K562 (cell line): ENCODE data around the gene CBFA2T2. TPM values are rescaled to one million over a fixed set of nuclear protein-coding genes. Genes with fewer than 3 reads are reported as not detected.

Source experiments
- GABPA ChIP-seq: fragments of 200-800 bp; sonication (Bioruptor generic); conservative IDR thresholded peaks from 2 replicates; pipeline ENCODE4 v1.6.1; 2016; ENCODE audit warnings: low read depth, missing genetic modification characterization, missing compliant biosample characterization
- MEIS2 ChIP-seq: fragments of 450-650 bp; IDR thresholded peaks from 2 replicates; pipeline ENCODE4 v1.6.1; 2014; ENCODE audit warnings: mild to moderate bottlenecking; ENCODE audit not compliant: partially characterized antibody
- MTA3 ChIP-seq: fragments of 450-650 bp; formaldehyde crosslinking; IDR thresholded peaks from 2 replicates; pipeline ENCODE4 v1.6.1; 2017; ENCODE audit warnings: mild to moderate bottlenecking, borderline replicate concordance
- PKNOX1 ChIP-seq: fragments of 450-650 bp; IDR thresholded peaks from 2 replicates; pipeline ENCODE4 v1.6.1; 2016
- STAG1 ChIP-seq: sonication (generic); formaldehyde crosslinking; IDR thresholded peaks from 2 replicates; pipeline ENCODE4 v1.5.0; 2020; ENCODE audit warnings: missing genetic modification reagents, borderline replicate concordance
- TBP ChIP-seq: optimal IDR thresholded peaks from 2 replicates; pipeline ENCODE3; 2011; ENCODE audit warnings: low read depth, low read length, improper control_type of control experiment
- THRA ChIP-seq: fragments of 450-650 bp; IDR thresholded peaks from 2 replicates; pipeline ENCODE4 v1.6.1; 2017; ENCODE audit warnings: mild to moderate bottlenecking, moderate library complexity
- USF1 ChIP-seq: sonication (generic); formaldehyde crosslinking; IDR thresholded peaks from 2 replicates; pipeline ENCODE4 v1.9.0; 2022; ENCODE audit warnings: mild to moderate bottlenecking, missing genetic modification reagents
- WHSC1 ChIP-seq: IDR thresholded peaks from one replicate; pipeline ENCODE4 v1.6.1; 2012; ENCODE audit warnings: low read length, control low read depth, inconsistent platforms
- ZBTB11 ChIP-seq, 3 experiments: fragments of 200-800 bp in 1 of 3; fragments of 250-450 bp in 1 of 3; fragments of 450-650 bp in 1 of 3; sonication (Bioruptor Pico) in 1 of 3; sonication (Bioruptor generic) in 1 of 3; formaldehyde crosslinking in 1 of 3; IDR thresholded peaks; 2 replicates each; pipeline versions ENCODE4 v1.6.1 to v1.8.0; 2016 to 2022; ENCODE audit warnings: mild to moderate bottlenecking in 2 of 3, missing genetic modification characterization in 2 of 3, missing compliant biosample characterization in 1 of 3, moderate library complexity in 1 of 3
- ZNF318 ChIP-seq, 2 experiments: fragments of 450-650 bp; IDR thresholded peaks; 2 replicates each; pipeline ENCODE4 v1.6.1; 2016; ENCODE audit warnings: mild to moderate bottlenecking in 2 of 2, borderline replicate concordance in 1 of 2, low read depth in 1 of 2, moderate library complexity in 1 of 2
- ZNF57 ChIP-seq: fragments of 450-650 bp; formaldehyde crosslinking; IDR thresholded peaks from 2 replicates; pipeline ENCODE4 v1.4.0; 2020; ENCODE audit warnings: mild to moderate bottlenecking, moderate library complexity
- polyA plus RNA-seq, 8 experiments: library from polyadenylated mRNA; depleted of rRNA in 4 of 8; stranded (reverse) in 5 of 8; unstranded in 3 of 8; fragments of >200 nt; fragmentation: Nextera tagmentation in 2 of 8; fragmentation: Illumina TruSeq in 1 of 8; extraction: Ambion mirVana in 2 of 8; extraction: Trizol in 1 of 8; gene quantifications; 2 replicates each; pipeline versions ENCODE4 v1.2.1 to v1.2.3, GENCODE V29; 2011 to 2014; ENCODE audit warnings: inconsistent platforms in 1 of 8, missing spikeins in 1 of 8
- total RNA-seq, 7 experiments: library from RNA; depleted of rRNA in 6 of 7; stranded (reverse); fragments of >200 nt in 6 of 7; fragmentation: Illumina TruSeq in 2 of 7; extraction: Trizol in 2 of 7; gene quantifications; 2 replicates each; pipeline versions ENCODE4 v1.2.1 to v1.2.3, GENCODE V29; 2011 to 2021; ENCODE audit warnings: low replicate concordance in 1 of 7

The CBFA2T2 gene
- total and polyA plus RNA-seq, 9 of the 15 experiments (the other 6 are each of a cell fraction or from before 2014, with no cell fraction given): 0.27 to 9.6 (median 5.8) TPM

- TF ChIP-seq ZNF318 (IDR thresholded peaks at IDR 0.05; ENCODE audit: borderline replicate concordance in 1 of 2, low read depth in 1 of 2) (no peak), ZNF57 (0 out of 2 replicates have a peak, but pooled peaks have one; percentile 23), TBP (peak; percentile 54), MEIS2 (peak; percentile 61), STAG1 (CRISPR knock-in tag) (no peak), USF1 (CRISPR knock-in tag) (peak; percentile 87), PKNOX1 (peak; percentile 82), MTA3 (peak; percentile 59), GABPA (peak; percentile 65), WHSC1 (no peak), THRA (no peak), ZBTB11 (CRISPR knock-in tag; IDR thresholded peaks at IDR 0.05) (no peak)
Measured at GRCh38 chr20:33489495-33490022, 337 bp upstream of the CBFA2T2 start (continued).
